Neuron (in vitro differentiated cells): Measurements from ENCODE around the gene KIRREL3.

Experiments
- H2AFZ ChIP-seq: one replicate; pipeline ENCODE4 v1.6.1; 2013; ENCODE audit warnings: low read depth, mild to moderate bottlenecking, inconsistent platforms, low read length, moderate library complexity
- H3K27me3 ChIP-seq: one replicate; pipeline ENCODE4 v1.6.1; 2013; ENCODE audit warnings: low read length; ENCODE audit not compliant: insufficient read depth
- H3K36me3 ChIP-seq: one replicate; pipeline ENCODE4 v1.6.1; 2013; ENCODE audit warnings: low read length; ENCODE audit not compliant: insufficient read depth
- H3K4me1 ChIP-seq: one replicate; pipeline ENCODE4 v1.6.1; 2013; ENCODE audit warnings: low read length; ENCODE audit not compliant: insufficient read depth
- H3K4me3 ChIP-seq: 2 replicates; pipeline ENCODE4 v1.5.1; 2013; ENCODE audit warnings: mild to moderate bottlenecking, low read length, moderate library complexity
- H3K9me3 ChIP-seq: one replicate; pipeline ENCODE4 v1.6.1; 2013; ENCODE audit warnings: low read length

KIRREL3 gene

DNA sequence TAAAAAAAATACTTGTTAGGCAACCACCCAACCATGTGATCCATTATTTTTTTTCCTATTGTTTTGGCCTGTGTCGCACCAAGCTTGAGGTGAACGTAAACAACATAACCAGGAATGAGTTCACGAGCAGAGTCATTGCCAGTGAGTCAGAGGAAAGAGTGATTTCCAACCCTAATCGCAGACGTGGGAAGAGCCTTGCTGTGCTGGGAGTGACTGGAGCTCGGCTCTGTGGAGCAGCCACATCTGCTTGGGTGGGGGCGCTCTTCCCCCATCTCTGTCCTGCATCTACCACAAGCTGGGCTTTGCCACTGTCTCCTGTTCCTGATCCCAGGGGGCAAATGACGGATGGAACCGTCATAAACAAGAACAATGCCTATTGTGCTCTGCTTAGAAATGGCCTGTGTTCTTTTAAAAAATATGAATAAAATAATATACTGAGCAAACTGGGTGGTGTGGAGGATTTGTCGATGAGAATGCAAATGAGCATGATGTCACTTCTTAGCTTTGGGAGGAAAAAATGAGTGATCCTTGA is 210.0 kb downstream of the KIRREL3 start:
- Histone ChIP-seq H2AFZ (no peak overlapping the region), H3K4me3 (no peak overlapping the region), H3K36me3 (no peaks in the 10 kb centered on the region), H3K9me3 (no peaks in the 10 kb centered on the region), H3K4me1 (no peaks in the 10 kb centered on the region), H3K27me3 (no peaks in the 10 kb centered on the region)

DNA sequence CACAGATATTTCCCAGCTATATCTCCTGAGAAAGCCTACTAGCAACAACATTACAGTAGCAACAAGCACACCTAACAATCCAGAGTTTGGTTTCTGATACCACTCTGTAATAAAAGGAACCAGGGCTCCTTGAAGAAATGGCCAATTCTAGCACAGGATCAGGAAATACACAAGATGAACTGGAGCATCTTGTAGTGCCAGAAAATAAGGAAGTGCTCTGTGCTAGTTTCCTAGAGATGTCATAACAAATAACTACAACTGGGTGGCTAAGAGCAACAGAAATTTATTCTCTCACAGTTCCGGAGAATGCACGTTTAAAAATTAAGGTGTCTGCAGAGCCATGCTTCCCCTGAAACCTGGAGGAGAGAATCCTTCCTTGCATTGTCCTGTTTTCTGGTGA is 217.8 kb downstream of the KIRREL3 start:
- H3K27me3 ChIP-seq = no peaks in the 10 kb centered on the region

DNA sequence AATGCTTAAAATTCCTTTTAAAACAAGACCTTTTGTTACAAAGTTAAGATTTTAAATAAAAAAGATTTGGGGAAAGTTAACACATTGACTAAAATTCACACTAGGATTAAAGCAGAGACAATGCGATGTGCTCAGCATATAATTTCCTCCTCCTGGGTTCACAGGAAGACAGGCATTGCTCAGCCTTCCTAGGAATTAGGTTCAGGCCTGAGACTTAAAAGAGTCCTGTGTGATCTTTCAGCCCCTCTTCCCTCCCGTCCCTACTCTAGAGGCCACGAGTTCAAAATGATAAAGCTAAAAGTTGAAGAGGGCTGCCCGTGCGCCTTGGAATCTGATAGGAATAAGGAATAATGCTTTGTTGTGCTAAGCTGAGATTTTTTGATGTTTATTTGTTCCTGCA is 218.6 kb downstream of the KIRREL3 start:
- no peaks in the 10 kb centered on the region for H3K4me1 ChIP-seq
- H3K4me3 ChIP-seq = no peak overlapping the region
- H3K27me3 ChIP-seq = no peaks in the 10 kb centered on the region
- no peaks in the 10 kb centered on the region for H3K36me3 ChIP-seq
- no peak overlapping the region for H2AFZ ChIP-seq
- H3K9me3 ChIP-seq = no peaks in the 10 kb centered on the region

More for the DNA sequence above, 217.8 kb downstream of the KIRREL3 start:
- no peaks in the 10 kb centered on the region for H3K4me1 ChIP-seq
- no peaks in the 10 kb centered on the region for H3K9me3 ChIP-seq
- no peak overlapping the region for H2AFZ ChIP-seq
- no peak overlapping the region for H3K4me3 ChIP-seq
- no peaks in the 10 kb centered on the region for H3K36me3 ChIP-seq

DNA sequence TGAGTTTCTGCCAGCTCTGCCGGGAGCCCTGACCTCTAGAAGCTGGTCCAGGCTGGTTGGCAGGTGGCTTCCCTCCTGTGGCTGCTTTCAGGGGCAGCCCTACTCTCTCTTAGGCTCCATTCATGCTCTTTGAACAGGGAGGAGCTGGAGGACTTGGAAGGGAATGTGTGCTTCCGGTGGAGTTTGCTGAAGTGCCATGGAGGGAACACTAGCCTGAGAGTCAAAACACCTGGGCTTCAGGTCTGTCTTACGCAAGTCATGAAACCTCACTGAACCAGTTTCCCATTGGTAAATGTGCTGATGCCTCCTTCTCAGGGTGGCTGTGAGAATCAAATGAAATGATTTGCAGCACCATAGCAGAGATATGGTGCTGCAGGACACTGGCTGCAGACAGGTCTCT is 224.5 kb downstream of the KIRREL3 start:
- H3K4me1 ChIP-seq = no peaks in the 10 kb centered on the region
- no peaks in the 10 kb centered on the region for H3K27me3 ChIP-seq
- no peaks in the 10 kb centered on the region for H3K36me3 ChIP-seq

DNA sequence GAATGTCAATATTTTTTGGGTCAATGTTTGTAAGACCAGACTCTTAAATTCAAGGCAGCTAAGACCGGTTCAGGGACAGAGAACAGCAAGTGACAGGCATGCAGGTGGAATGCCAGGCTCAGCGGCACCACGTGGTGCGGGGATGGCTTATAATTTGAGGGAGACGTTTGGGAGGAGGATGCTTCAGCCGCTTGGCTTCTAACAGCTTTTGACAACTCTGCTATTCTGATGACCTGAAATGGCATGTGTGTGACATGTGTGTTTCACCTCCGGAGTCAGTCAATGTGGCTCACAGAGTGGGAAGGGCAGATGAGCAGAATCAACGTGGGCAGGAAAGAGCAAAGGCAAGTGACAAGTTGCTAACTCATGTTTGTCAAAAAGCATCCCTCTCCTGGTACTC is 228.3 kb downstream of the KIRREL3 start:
- Histone ChIP-seq H2AFZ (no peak overlapping the region), H3K9me3 (no peaks in the 10 kb centered on the region), H3K27me3 (no peaks in the 10 kb centered on the region), H3K4me1 (no peaks in the 10 kb centered on the region), H3K36me3 (no peaks in the 10 kb centered on the region), H3K4me3 (no peak overlapping the region)

More for the DNA sequence above, 224.5 kb downstream of the KIRREL3 start:
- Histone ChIP-seq H3K9me3 (no peaks in the 10 kb centered on the region), H2AFZ (no peak overlapping the region), H3K4me3 (no peak overlapping the region)

DNA sequence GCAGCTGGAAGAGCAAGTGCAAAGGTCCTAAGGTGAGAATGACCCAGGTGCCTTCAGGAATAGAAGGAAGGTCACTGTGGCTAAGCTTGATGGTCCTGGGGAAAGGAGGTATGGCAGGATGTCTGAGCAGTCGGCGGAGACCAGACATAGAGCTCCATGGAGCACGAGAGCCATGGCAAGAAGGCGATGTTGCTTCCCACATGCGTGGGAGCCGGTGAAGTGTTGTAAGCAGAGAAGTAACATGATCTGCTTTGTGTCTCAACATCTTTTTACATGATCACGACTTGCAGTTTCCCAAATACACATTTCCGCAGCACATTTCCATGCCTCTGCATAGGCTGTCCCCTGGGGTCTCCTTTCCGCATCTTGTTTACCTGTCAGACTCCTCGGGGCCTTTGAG is 231.9 kb downstream of the KIRREL3 start:
- Histone ChIP-seq H2AFZ (no peak overlapping the region), H3K4me1 (no peaks in the 10 kb centered on the region), H3K4me3 (no peak overlapping the region), H3K9me3 (no peaks in the 10 kb centered on the region), H3K27me3 (no peaks in the 10 kb centered on the region), H3K36me3 (no peaks in the 10 kb centered on the region)

DNA sequence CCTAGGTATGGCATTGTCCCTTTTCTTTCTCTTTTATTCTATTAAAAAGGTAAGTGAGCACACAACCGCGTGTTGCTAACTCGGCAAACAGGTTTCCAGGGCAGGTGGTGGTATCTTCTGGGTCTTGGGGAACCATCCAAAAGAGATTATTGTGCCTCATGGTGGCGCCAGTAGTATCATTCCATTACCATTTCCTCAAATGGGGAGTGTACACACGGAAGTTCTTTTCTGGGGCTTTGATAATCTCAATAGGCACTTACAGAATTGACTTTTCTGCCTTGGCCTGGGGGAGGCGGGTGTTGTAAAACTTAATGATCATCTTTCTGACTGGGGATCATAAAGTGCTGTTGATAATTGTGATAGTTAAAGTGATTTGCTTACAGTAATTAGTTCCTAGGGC is 234.1 kb downstream of the KIRREL3 start:
- Histone ChIP-seq H3K4me3 (no peak overlapping the region), H3K4me1 (no peaks in the 10 kb centered on the region), H3K36me3 (no peaks in the 10 kb centered on the region), H2AFZ (no peak overlapping the region), H3K27me3 (no peaks in the 10 kb centered on the region), H3K9me3 (no peaks in the 10 kb centered on the region)

DNA sequence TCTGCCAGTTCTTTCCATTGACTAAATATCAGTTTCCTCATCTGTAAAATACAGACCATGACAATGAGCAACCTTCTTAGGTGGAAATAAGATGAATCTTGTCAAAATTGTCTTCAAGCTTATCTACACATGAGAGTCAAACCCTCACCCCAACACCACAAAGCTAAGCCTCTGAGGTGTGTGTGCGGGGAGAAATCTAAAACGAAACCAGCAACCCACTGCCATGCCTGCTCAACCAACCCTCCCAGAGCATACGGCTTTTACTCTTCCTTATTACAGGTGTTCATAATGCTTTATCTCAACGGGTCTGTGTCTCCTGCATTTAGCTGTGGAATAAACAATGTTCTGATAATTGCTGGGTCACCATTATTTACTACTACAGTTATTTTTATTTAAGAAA is 235.4 kb downstream of the KIRREL3 start:
- no peaks in the 10 kb centered on the region for H3K4me1 ChIP-seq
- H3K4me3 ChIP-seq = no peak overlapping the region
- no peaks in the 10 kb centered on the region for H3K36me3 ChIP-seq
- no peaks in the 10 kb centered on the region for H3K27me3 ChIP-seq
- no peak overlapping the region for H2AFZ ChIP-seq
- H3K9me3 ChIP-seq = no peaks in the 10 kb centered on the region

DNA sequence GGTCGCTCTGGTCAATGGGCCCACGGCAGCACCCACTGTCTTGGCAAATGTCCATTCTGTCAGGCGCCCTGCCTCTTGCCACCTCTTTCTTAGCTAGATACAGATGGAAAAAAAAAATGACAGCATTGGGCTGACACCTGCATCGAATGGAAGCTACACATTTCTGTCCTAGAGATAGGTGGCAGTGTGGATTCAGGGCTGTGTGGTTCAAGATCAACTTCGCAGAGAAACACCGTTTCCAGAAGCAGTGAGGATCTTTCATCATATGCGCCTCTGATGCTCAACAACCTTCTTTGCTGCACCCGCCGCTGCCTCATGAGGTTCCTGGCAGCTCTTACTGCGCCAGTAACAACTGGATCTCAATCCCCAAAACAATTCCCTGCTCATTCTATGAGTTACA is 236.3 kb downstream of the KIRREL3 start:
- Histone ChIP-seq H3K9me3 (no peaks in the 10 kb centered on the region), H2AFZ (no peak overlapping the region), H3K4me3 (no peak overlapping the region), H3K36me3 (no peaks in the 10 kb centered on the region), H3K27me3 (no peaks in the 10 kb centered on the region), H3K4me1 (no peaks in the 10 kb centered on the region)

DNA sequence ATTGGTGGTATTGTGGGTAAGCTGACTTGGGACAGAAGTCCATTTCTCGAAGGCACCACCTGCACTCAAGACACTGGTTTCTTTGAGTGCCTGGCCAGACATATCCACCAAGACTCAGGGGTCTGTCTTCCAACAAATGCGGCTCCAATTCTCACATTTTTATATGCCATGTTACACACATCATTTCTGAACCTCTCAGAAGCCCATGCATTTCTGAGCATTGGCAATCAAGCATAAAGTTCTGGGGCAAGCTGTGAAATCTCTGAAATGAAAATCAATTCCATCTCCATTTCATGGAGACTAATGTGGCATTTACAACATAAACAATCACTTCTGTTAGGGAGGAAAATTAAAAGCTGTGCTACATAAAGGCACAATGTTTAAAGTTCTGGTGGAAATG is 243.7 kb downstream of the KIRREL3 start:
- Histone ChIP-seq H3K4me3 (no peak overlapping the region), H2AFZ (no peak overlapping the region), H3K9me3 (no peaks in the 10 kb centered on the region), H3K36me3 (no peaks in the 10 kb centered on the region), H3K27me3 (no peaks in the 10 kb centered on the region), H3K4me1 (peaks cover 3% of the 10 kb centered on the region)

DNA sequence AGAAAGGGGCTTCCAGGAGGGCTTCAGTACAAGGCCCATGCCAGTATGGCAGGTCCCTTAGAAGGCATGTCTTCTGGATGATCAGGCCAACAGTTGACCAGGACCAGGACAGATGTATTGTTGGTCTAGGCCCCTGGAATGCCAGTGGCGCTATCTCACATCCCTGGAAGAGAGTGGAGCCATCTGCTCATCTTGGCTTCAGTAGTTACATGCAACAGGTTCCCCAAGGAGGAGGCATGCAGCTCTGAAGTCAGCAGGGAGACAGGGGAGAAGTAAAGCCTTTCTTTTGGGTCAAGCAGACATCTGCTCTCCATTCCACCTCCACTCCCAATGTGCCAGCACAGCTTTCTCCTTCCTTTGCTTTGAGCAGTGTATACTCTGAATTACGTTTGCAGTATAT is 244.1 kb downstream of the KIRREL3 start:
- H3K4me3 ChIP-seq = no peak overlapping the region
- H3K9me3 ChIP-seq = no peaks in the 10 kb centered on the region
- peaks cover 3% of the 10 kb centered on the region for H3K4me1 ChIP-seq
- H2AFZ ChIP-seq = no peak overlapping the region
- no peaks in the 10 kb centered on the region for H3K27me3 ChIP-seq
- no peaks in the 10 kb centered on the region for H3K36me3 ChIP-seq

DNA sequence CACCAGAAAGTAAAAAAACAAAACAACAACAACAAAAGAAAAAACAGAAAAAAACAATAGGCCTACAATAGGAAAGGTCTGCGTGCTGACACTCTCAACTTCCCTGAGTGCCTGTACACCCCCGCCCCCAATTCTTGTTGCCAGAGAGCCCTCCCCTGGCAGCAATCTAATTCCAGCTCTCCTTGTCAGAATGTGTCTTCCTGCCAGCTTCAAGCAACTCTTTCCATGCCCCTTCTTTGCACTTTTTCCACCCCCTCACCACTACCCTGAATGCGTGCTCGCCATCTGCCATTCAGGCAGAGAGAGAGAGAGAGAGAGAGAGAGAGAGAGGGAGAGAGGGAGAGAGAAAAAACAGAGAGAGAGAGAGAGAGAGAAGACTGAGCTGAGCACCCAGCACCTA is 245.0 kb downstream of the KIRREL3 start:
- no peak overlapping the region for H3K4me3 ChIP-seq
- H2AFZ ChIP-seq = no peak overlapping the region
- H3K27me3 ChIP-seq = no peaks in the 10 kb centered on the region
- H3K9me3 ChIP-seq = no peaks in the 10 kb centered on the region
- no peaks in the 10 kb centered on the region for H3K36me3 ChIP-seq
- H3K4me1 ChIP-seq = peaks cover 3% of the 10 kb centered on the region

DNA sequence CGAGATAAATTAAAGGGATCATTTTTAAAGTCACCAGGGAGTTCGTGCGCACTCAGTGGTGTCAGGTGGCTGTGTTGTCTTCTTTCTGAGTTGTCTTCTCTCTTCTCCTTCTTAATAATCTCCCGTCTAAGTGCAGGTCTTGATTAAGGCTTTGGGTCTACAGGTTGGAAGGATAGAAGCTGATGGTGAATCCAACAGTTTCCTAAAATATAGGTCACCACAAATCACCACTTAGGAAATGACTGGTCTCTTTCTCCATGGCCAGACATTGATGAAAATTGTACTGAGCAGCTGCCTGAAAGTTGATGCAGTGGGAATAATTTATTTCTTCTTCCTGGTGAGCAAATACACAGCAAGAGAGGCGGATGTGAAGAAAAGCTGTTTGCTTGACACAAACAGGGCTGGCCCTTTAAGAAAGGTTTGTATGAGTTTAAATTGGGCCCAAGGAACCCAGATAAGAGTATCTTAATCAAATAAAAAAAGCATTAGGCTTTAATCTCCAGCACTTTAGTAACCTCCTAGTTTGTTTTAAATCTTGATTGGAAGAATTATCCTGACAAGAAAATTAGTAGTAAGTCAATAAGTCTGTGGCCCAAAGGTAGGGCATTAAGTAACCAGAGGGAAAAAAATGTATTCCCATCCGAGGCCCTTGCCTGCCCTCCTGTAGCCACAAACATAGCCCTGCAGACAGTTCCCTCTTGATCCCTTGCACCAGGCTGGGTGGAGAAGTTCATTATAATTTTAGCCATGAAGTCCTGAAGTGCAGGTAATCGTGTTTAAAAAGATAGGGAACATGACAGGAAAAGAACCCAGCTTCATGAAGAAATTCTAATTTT is 245.8 kb downstream of the KIRREL3 start:
- Histone ChIP-seq H3K4me1 (peaks cover 3% of the 10 kb centered on the region), H3K9me3 (no peaks in the 10 kb centered on the region), H2AFZ (no peak overlapping the region), H3K4me3 (no peak overlapping the region), H3K27me3 (no peaks in the 10 kb centered on the region), H3K36me3 (no peaks in the 10 kb centered on the region)

DNA sequence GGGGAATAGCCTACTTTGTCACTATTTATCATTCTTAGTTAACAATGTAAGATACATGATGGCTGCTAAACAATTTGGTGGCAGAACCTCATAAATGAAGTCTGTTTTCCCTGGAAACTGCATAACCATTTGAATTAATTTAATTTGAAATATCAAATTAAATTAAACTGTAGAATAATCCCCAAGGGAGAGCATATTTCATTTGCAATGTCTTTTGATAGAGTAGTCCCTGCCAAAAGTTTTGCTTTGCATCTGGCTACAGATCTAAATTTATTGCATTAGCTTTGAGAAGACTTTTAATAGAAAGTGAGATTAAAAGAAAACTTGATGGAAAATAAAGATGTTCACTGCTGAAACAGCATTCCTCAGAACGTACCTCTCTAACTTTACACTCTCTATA is 246.6 kb downstream of the KIRREL3 start:
- Histone ChIP-seq H3K36me3 (no peaks in the 10 kb centered on the region), H3K4me1 (peaks cover 3% of the 10 kb centered on the region), H3K4me3 (no peak overlapping the region), H3K9me3 (no peaks in the 10 kb centered on the region), H2AFZ (no peak overlapping the region), H3K27me3 (no peaks in the 10 kb centered on the region)
